Ectodermal cell (in vitro differentiated cells): ENCODE results near the gene CFAP61.

Experiments used
- H3K27ac ChIP-seq: 2 replicates; pipeline ENCODE4 v1.7.0; 2013; ENCODE audit warnings: mild to moderate bottlenecking, low read depth, low read length; ENCODE audit not compliant: insufficient read depth, poor library complexity, severe bottlenecking
- H3K27me3 ChIP-seq: 2 replicates; pipeline ENCODE4 v1.7.0; 2013; ENCODE audit warnings: mild to moderate bottlenecking, low read length; ENCODE audit not compliant: insufficient read depth, control insufficient read depth, poor library complexity, severe bottlenecking
- H3K36me3 ChIP-seq: one replicate; pipeline ENCODE4 v1.7.0; 2013; ENCODE audit warnings: low read length; ENCODE audit not compliant: control insufficient read depth, insufficient read depth
- H3K4me1 ChIP-seq: one replicate; pipeline ENCODE4 v1.7.0; 2013; ENCODE audit warnings: low read length; ENCODE audit not compliant: control insufficient read depth, insufficient read depth
- H3K4me3 ChIP-seq: 2 replicates; pipeline ENCODE4 v1.7.0; 2013; ENCODE audit warnings: low read depth, low read length, control low read depth; ENCODE audit not compliant: insufficient read depth
- H3K9me3 ChIP-seq: 2 replicates; pipeline ENCODE4 v1.7.0; 2013; ENCODE audit warnings: mild to moderate bottlenecking, low read length, moderate library complexity; ENCODE audit not compliant: control insufficient read depth
- WGBS, 2 experiments: methylation state at CpG; one replicate each; pipeline ENCODE4 v1.1.7; 2013; ENCODE audit warnings: missing lambda C conversion rate in 2 of 2; 5-methylcytosine and 5-hydroxymethylcytosine counted together

Gene CFAP61

GRCh38 chr20:20329564-20329963 is 277.2 kb downstream of the CFAP61 start:
- Histone ChIP-seq H3K36me3 (no peaks in the 10 kb centered on the region), H3K4me3 (no peak overlapping the region), H3K9me3 (no peaks in the 10 kb centered on the region), H3K27ac (no peak overlapping the region), H3K27me3 (no peaks in the 10 kb centered on the region), H3K4me1 (no peaks in the 10 kb centered on the region)
- 91% methylated on average over 13 of the region's 13 CpGs for WGBS, 2 experiments

DNA sequence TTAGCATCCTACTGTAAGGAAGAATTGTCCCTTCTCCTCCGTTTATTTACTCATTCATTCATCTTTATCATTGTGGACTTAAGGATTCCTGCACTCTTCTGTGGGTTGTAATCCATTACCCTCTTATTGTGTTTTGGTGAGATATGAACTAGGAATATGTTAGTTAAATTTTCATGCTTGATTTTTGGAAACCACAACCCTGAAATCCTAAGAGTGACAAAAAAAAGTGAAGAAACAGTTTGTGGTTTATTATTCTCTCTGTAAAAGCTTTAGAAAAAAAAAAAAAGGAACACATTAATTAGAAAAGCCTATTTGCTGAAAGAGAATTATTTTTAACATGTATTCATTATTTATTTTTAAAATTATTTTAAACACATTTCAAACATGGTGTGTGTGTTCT is 278.8 kb downstream of the CFAP61 start:
- 100% methylated on average over 1 of the region's 1 CpG for WGBS, 2 experiments
- H3K4me3 ChIP-seq, result no peak overlapping the region
- H3K9me3 ChIP-seq, result no peaks in the 10 kb centered on the region
- H3K27ac ChIP-seq, result no peak overlapping the region
- no peaks in the 10 kb centered on the region for H3K4me1 ChIP-seq
- no peaks in the 10 kb centered on the region for H3K27me3 ChIP-seq
- H3K36me3 ChIP-seq, result no peaks in the 10 kb centered on the region

- Histone ChIP-seq H3K4me1 (no peaks in the 10 kb centered on the region), H3K27ac (no peak overlapping the region), H3K4me3 (no peak overlapping the region), H3K9me3 (no peaks in the 10 kb centered on the region), H3K27me3 (no peaks in the 10 kb centered on the region), H3K36me3 (no peaks in the 10 kb centered on the region)
- WGBS, 2 experiments, result 91 to 93% methylated on average over 2 of the region's 2 CpGs
Measured at GRCh38 chr20:20331817-20332216, 279.5 kb downstream of the CFAP61 start.

GRCh38 chr20:20333866-20334265 is 281.5 kb downstream of the CFAP61 start:
- H3K9me3 ChIP-seq, result no peaks in the 10 kb centered on the region
- no peaks in the 10 kb centered on the region for H3K4me1 ChIP-seq
- no peaks in the 10 kb centered on the region for H3K36me3 ChIP-seq
- 85 to 91% methylated on average over 6 of the region's 6 CpGs for WGBS, 2 experiments
- no peaks in the 10 kb centered on the region for H3K27me3 ChIP-seq
- no peak overlapping the region for H3K4me3 ChIP-seq
- no peak overlapping the region for H3K27ac ChIP-seq

DNA sequence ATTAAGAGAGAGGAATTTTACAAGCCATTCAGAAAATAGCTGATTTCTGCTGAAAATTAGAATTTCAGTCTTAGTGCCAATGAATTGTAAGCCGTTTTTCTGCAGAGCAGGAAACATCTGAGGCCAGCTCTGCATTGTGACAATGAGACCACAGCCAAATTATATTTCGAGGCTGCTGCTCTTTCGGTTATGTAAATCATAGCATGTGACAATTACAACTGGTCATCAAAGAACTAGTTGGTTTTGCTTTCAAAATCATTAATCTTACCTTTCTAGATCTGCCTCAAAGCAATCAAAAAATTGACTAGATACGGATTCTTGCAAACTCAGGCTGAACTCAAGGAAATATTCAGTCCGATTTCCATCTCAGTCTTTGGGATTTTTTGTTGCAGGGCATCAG is 282.2 kb downstream of the CFAP61 start:
- Histone ChIP-seq H3K27ac (no peak overlapping the region), H3K36me3 (no peaks in the 10 kb centered on the region), H3K4me3 (no peak overlapping the region), H3K9me3 (no peaks in the 10 kb centered on the region), H3K27me3 (no peaks in the 10 kb centered on the region), H3K4me1 (no peaks in the 10 kb centered on the region)
- 90% methylated on average over 5 of the region's 5 CpGs for WGBS, 2 experiments

DNA sequence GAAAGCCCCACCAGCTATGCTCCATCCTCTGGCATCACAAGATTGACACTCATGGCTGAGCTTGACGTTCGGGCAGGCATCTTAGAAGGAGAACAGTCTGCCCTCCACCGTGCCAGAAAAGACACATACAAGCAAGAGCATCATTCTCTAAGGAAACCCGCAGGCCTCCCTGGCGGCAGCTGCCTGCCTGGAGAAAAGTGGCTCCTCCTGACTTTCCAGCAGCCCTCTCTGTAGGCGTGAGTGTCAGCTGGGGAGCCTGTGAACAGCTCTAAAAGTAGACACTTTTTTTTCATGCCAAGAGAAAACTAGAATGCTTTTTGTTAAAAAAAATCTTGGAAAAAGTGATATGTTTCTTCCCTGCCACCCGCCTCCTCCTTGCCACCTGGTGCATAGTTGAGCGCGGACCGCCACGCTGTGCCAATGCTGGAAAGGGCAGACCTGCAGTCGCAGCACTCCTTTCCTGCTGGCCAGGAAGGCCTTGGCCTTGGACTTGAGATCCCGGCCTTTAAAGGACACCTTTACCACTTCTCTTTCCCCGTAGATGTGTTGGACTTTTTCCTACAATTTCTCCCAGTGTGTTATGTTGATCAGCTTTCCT is 285.9 kb downstream of the CFAP61 start:
- H3K27ac ChIP-seq, result no peak overlapping the region
- 91 to 94% methylated on average over 14 of the region's 14 CpGs for WGBS, 2 experiments
- no peaks in the 10 kb centered on the region for H3K27me3 ChIP-seq
- no peaks in the 10 kb centered on the region for H3K4me1 ChIP-seq
- no peaks in the 10 kb centered on the region for H3K36me3 ChIP-seq
- H3K4me3 ChIP-seq, result no peak overlapping the region
- H3K9me3 ChIP-seq, result no peaks in the 10 kb centered on the region

DNA sequence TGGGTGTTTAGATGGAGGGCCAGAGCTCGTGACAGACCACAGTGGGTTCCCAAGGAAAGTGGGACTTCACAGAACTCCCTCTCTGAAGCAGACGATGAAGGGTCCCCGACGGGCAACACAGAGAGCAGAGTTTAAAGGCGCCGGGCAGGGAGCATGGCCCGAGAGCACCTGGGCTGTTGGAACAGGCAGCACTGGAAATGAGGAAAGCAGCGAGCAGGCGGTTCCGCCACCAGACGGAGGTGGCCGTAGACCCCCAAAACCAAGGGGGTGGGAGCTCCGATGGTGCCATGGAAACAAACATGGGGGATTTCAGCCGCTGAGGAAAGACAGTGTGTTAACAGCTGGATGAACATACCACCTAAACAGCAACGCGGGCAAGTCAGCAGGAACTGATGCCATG is 288.1 kb downstream of the CFAP61 start:
- Histone ChIP-seq H3K27me3 (no peaks in the 10 kb centered on the region), H3K27ac (no peak overlapping the region), H3K9me3 (no peaks in the 10 kb centered on the region), H3K4me1 (no peaks in the 10 kb centered on the region), H3K4me3 (no peak overlapping the region), H3K36me3 (no peaks in the 10 kb centered on the region)
- 92 to 93% methylated on average over 16 of the region's 16 CpGs for WGBS, 2 experiments

- Histone ChIP-seq H3K27ac (no peak overlapping the region), H3K4me3 (no peak overlapping the region), H3K9me3 (no peaks in the 10 kb centered on the region), H3K4me1 (no peaks in the 10 kb centered on the region), H3K36me3 (no peaks in the 10 kb centered on the region), H3K27me3 (no peaks in the 10 kb centered on the region)
- WGBS, 2 experiments, result 93 to 96% methylated on average over 4 of the region's 4 CpGs
Measured at GRCh38 chr20:20341371-20341770, 289.0 kb downstream of the CFAP61 start.

DNA sequence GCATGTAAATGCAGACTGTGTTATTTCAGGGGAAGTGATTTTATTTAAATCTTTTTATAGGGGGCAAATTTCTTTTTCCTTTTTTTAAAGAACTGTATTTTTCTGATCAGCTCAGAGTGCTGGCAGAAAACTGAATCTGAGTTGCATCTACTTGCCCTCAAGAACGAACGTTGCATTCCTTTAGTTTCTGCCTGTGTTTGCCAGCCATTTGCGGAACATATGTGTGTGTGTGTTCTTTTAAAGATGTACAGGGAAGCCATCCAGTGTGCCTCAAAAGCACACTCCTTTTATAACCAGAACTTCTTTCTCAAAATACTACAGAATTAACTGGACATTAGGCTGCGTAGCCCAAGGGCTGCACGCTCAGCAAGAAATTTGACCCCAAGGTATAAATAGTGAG is 289.7 kb downstream of the CFAP61 start:
- H3K4me3 ChIP-seq, result no peak overlapping the region
- H3K27ac ChIP-seq, result no peak overlapping the region
- no peaks in the 10 kb centered on the region for H3K36me3 ChIP-seq
- 95 to 96% methylated on average over 5 of the region's 5 CpGs for WGBS, 2 experiments
- H3K27me3 ChIP-seq, result no peaks in the 10 kb centered on the region
- H3K9me3 ChIP-seq, result no peaks in the 10 kb centered on the region
- H3K4me1 ChIP-seq, result no peaks in the 10 kb centered on the region

- H3K36me3 ChIP-seq, result no peaks in the 10 kb centered on the region
- no peaks in the 10 kb centered on the region for H3K4me1 ChIP-seq
- 85 to 86% methylated on average over 7 of the region's 7 CpGs for WGBS, 2 experiments
- no peak overlapping the region for H3K27ac ChIP-seq
- H3K4me3 ChIP-seq, result no peak overlapping the region
- no peaks in the 10 kb centered on the region for H3K9me3 ChIP-seq
- H3K27me3 ChIP-seq, result no peaks in the 10 kb centered on the region
Measured at GRCh38 chr20:20343932-20344331, 291.6 kb downstream of the CFAP61 start.

DNA sequence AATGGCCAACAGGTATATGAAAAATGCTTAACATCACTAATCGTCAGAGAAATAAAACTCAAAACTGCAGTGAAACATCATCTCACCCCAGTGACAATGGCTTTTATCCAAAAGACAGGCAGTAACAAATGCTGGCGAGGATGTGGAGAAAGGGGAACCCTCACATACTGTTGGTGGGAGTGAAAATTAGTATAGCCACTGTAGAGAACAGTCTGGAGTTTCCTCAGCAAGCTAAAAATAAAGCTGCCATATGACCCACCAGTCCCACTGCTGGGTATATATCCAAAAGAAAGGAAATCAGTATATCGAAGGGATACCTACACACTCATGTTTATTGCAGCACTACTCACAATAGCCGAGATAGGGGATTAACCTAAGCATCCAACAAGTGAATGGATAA is 292.1 kb downstream of the CFAP61 start:
- Histone ChIP-seq H3K36me3 (no peaks in the 10 kb centered on the region), H3K9me3 (no peaks in the 10 kb centered on the region), H3K27ac (no peak overlapping the region), H3K27me3 (no peaks in the 10 kb centered on the region), H3K4me1 (no peaks in the 10 kb centered on the region), H3K4me3 (no peak overlapping the region)
- WGBS, 2 experiments, result 93 to 100% methylated on average over 2 to 3 of the region's 4 CpGs
